HG03575 (cell line): ENCODE results near the gene MOGAT1.

Source experiments
- ATAC-seq: cut with Tn5 transposase; IDR thresholded peaks from one replicate; pipeline ENCODE4 v1.9.1; 2021; ENCODE audit not compliant: unreplicated experiment, insufficient number of reproducible peaks, low FRiP score; ENCODE audit errors: extremely low read depth

MOGAT1 gene

GRCh38 chr2:222671259-222672067 lies at the start of gene MOGAT1:
MOGAT1 (plus strand) TSS chr2:222671658; CDS start chr2:222671786, 128 bp downstream.
- no peak for ATAC-seq

- ATAC-seq, result no peak
Observed at GRCh38 chr2:222621893-222622292, 49.6 kb upstream of the MOGAT1 start.

GRCh38 chr2:222622910-222623309 lies 48.5 kb upstream of the MOGAT1 start:
- no peak for ATAC-seq

- ATAC-seq, result no peak
Observed at GRCh38 chr2:222623756-222624309, 47.6 kb upstream of the MOGAT1 start.

- no peak for ATAC-seq
Observed at GRCh38 chr2:222627764-222628163, 43.7 kb upstream of the MOGAT1 start.

GRCh38 chr2:222635295-222635694 lies 36.2 kb upstream of the MOGAT1 start:
- ATAC-seq, result no peak

- no peak for ATAC-seq
Observed at GRCh38 chr2:222637067-222637466, 34.4 kb upstream of the MOGAT1 start.

GRCh38 chr2:222641336-222641735 lies 30.1 kb upstream of the MOGAT1 start:
- ATAC-seq, result no peak

- no peak for ATAC-seq
Observed at GRCh38 chr2:222643134-222643533, 28.3 kb upstream of the MOGAT1 start.

- no peak for ATAC-seq
Observed at GRCh38 chr2:222646008-222646407, 25.4 kb upstream of the MOGAT1 start.

- no peak for ATAC-seq
Observed at GRCh38 chr2:222649801-222650200, 21.7 kb upstream of the MOGAT1 start.

- no peak for ATAC-seq
Observed at GRCh38 chr2:222651718-222652418, 19.6 kb upstream of the MOGAT1 start.

- no peak for ATAC-seq
Observed at GRCh38 chr2:222652491-222653255, 18.8 kb upstream of the MOGAT1 start.

- ATAC-seq, result no peak
Observed at GRCh38 chr2:222653280-222653679, 18.2 kb upstream of the MOGAT1 start.

- ATAC-seq, result peak; percentile 63
Observed at GRCh38 chr2:222655787-222656525, 15.5 kb upstream of the MOGAT1 start, which contains the start of gene FARSB. FARSB (minus strand) TSS chr2:222656092; CDS start chr2:222656073, 19 bp downstream.

GRCh38 chr2:222656526-222657446 lies 14.7 kb upstream of the MOGAT1 start:
- ATAC-seq, result peak; percentile 10

GRCh38 chr2:222663479-222663878 lies 8.0 kb upstream of the MOGAT1 start:
- no peak for ATAC-seq
